NCI-H187 treated with DMSO at 0.1 percent for 48 hours (cell line): ENCODE results near the gene SLC16A8.

Source experiments
- DNase-seq: peaks from one replicate; lab custom pipeline; 2025; lab: John Stamatoyannopoulos, UW

The SLC16A8 gene

DNA sequence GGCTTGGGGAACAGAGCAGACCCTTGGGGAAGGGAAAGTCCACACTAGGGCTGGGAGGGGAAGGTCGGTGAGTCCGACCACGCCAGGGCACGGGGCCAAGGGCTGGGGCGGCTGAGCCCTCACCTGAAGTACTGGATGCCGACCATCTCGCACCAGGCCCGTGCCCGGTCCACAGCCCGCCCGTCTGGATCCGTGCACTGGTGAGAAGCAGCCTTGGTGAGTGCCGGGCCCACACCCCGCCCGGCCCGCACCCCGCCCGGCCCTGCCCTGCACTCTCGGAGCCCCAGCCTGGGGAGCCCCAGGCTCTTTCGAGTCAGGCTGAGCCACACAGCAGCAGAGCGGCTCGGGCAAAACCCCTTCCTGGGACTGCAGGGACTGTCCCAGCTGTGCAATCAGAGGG, 28.4 kb upstream of the SLC16A8 start:
- DNase-seq, result no peak

- no peak for DNase-seq
Measured at GRCh38 chr22:38111925-38112355, 28.0 kb upstream of the SLC16A8 start.

GRCh38 chr22:38110863-38111852, 27.2 kb upstream of the SLC16A8 start:
- no peak for DNase-seq

DNA sequence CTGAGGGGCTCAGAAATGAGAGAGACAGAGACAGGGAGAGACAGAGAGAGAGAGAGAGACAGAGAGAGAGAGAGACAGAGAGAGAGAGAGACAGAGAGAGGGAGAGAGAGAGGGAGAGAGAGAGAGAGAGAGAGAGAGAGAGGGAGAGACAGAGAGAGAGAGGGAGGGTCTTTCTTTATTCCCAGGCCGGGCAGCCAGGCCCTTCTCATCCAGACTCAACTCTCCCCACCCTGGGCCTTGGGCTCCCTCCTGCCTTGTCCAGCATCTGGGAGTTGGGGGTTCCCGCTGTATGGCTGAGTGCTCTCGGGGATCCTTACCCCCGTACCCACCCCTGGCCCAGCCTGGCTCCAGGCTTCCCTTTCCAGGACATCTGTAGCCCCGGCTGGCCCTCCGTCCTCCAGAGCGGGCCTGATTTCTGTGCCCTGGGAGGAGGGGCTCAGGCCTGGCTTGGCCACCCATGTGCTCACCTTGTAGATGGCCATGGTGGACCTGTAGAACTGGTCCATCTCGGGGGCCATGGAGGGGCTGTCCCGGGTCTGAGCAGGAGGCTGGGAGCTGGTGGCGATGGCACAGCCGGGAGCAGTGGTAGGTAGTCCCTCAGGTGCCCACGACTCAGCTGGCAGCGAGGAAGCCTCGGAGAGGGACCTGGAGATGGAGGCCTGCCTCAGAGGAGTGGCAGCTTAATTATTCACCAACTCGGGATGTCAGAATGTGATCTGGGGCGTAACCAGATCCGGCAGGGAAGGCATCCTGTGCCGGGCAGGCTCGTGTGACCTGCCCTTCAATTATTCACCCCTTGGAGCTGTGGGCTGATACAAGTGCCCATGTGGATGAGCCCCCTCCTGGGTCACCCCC, 26.3 kb upstream of the SLC16A8 start, which contains the start of gene BAIAP2L2:
TSS of gene BAIAP2L2 (minus strand) at position 677 of the 855 bp plus-strand sequence. CDS start at position 518, 159 bp downstream.
- no peak for DNase-seq

- DNase-seq, result no peak
Measured at GRCh38 chr22:38109371-38110001, 25.5 kb upstream of the SLC16A8 start.

DNA sequence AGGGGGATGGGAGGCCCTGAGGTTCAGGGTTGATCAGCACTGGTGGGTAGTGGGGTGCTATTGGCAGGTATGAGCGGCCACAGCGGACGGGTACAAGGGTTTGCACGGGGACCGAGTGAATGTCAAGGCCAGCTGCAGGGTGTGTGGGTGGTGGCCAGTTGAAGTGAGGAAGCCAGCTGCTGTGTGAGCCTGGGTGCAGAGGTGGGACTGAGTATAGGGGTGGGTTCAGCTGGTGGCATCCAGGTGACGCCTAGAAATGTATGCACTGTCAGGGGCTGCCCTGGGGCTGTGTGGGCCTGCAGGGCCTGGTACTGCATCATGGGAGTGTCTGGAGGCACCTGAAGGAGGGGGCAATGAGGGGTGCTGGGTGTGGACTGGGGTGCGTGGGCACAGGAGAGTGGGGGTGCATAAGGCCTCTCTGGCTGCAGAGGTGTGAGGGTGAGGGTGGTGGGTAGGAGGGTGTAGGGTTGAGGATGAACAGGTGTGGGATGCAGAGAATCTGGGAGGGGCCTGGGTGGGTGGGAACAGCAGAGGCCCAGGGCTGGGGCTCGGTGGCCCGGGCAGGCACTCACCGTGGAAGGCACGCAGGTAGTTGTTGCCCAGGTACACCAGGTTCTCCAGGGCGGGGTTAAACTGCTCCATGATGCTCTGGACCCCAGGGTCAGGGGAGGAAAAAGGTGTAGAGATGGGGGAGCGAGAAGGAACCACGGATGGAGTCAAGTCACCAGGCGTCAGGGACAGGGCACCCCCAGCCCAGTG, 24.8 kb upstream of the SLC16A8 start:
- DNase-seq, result no peak

DNA sequence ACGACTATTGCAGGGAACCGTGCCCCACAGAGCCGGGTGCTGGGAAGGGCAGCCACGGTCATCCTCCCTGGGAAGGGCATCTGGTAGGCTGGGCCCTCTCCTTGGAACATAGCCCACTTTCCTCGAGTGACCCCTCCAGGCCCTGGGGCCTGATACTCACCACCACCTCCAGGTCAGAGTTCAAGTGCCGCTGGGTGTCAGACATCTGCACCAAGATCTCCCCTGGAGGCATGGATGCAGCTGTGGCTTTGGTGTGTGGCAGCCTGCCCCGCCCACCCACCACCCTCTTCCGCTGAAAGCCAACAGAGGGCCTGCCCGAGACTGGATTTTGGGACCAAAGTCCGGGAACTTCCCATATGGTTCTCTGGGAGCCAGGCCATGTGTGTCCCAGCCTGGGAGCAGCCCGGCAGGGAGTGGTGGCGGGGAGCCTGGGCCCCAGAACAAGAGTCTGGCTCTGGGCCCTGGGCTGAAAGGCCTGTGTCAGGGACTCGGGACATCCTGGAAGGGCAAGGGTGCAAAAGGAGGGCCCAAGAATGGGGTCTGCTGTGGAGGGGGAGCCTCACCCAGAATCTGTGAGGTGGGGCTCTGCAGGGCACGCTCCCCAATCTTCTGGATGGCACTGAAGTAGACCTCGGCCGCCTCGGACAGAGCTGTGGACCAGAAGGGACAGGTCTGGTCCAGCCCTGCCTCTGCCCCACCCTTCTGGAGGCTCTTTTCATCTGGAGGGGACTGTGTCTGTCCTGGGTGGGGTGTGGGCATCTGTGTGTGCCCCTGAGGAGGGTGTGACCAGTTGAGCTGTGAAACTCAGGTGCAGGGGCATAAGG, 23.9 kb upstream of the SLC16A8 start:
- DNase-seq, result no peak

DNA sequence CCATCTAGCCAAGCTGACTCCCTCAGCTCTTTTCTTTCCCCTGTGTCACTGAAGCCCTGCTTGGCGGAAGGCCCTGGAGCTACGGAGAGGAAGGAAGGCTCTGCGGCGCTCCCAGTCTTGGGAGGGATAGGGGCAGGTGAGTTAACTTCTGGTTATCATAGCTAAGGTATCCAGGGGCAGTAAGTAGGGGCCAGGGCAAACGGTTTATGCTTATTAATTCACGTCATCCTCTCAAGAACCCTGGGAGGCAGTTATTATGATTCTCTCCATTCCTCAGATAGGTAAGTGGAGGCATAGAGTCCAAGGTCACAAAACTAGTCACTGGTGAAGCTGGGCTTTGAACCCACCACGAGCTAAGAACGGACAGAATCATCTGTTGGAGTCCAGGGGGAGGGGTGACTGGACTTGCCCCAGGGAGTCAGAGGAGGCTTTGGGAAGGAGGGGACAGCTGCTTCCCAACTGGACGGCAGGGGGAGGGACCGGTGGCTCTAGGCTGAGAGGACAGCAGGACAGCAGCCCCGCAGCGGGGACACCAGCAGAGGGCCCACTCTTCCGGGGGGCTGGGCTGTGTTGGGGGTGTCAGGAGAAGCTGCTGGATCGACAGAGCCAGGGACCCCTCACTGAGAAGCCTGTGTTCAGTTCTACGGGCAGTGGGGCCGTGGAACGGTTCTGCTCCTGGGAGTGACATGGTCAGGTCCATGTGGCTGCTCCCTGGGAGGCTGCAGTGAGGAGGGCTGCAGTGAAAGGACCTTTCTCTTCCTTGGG, 23.0 kb upstream of the SLC16A8 start:
- DNase-seq, result no peak

- DNase-seq, result no peak
Measured at GRCh38 chr22:38104084-38104483, 20.1 kb upstream of the SLC16A8 start.

DNA sequence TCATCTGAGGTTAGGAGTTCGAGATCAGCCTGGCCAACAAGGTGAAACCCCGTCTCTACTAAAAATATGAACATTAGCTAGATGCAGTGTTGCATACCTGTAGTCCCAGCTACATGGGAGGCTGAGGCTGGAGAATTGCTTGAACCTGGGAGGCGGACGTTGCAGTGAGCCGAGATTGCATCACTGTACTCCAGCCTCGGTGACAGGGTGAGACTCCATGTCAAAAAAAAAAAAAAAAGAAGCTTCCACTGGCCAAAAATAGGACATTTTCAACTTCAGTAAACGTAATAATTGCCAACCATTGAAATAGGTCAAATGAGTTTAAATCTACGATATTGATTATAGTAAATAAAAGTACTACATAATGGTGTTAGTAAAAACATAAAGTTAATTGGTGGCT, 19.7 kb upstream of the SLC16A8 start:
- no peak for DNase-seq

GRCh38 chr22:38098410-38099249, 14.6 kb upstream of the SLC16A8 start:
- no peak for DNase-seq

GRCh38 chr22:38097557-38098409, 13.8 kb upstream of the SLC16A8 start:
- no peak for DNase-seq

DNA sequence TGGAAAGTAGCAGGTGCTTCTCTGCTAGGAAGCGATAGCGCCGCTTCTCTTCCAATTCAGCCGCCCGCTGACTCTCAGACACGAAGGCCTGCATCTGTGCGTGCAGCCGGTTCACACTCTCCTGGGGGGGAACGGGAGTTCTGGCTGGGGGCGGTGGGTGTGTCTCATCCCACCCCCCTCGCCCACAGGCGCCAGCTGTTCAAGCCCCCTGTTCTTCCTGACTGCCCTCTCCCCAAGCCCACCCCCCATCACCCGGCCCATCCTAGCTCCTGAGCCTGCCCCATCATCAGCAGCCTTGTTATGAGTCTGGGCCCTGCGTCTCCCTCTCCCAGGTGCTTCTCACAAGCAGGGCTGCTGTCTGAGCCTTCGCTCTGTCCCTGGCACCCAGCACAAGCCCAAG, 13.1 kb upstream of the SLC16A8 start:
- DNase-seq, result no peak

- DNase-seq, result no peak
Measured at GRCh38 chr22:38089474-38089851, 5.5 kb upstream of the SLC16A8 start.

DNA sequence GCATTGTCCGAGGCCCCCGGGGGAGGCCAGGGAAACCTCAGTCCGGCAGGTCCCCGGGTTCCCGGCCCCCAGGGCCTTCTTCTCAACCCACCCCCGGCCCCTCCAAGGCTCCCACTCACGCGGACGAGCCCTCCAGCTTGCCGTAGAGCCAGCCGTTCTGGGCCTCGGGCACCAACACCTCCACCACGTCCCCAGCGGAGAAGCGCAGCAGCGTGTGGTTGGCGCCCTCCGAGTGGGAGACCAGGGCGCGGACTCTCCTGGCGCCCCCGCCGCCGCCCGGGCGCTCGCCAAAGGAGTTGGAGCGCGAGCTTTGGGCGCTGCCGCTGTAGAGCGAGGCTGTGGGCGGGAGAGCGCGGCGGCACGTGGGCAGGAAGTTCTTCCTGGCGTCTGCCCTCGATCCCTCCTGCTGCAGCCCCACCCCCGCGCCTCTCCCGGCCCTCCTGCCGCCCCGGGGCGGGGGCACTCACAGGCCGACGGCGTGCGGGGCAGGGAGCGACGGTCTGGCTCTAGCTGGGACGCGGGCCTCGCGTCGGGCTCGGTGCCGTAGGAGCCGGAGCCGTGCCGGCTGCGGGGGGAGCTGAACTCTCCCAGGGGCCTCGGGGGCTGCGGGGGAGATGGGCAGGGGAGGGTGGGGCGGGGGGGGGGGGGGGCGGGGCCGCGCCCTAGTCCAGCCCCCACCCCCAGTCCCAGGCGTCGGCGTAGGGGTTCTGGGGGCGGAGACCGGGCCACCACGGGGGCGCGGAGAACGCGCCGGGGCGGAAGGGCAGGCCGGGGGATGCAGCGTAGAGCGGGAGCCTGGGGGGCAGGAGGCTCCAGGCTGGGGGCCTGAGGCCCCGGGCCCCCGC, 4.9 kb upstream of the SLC16A8 start:
- no peak for DNase-seq

DNA sequence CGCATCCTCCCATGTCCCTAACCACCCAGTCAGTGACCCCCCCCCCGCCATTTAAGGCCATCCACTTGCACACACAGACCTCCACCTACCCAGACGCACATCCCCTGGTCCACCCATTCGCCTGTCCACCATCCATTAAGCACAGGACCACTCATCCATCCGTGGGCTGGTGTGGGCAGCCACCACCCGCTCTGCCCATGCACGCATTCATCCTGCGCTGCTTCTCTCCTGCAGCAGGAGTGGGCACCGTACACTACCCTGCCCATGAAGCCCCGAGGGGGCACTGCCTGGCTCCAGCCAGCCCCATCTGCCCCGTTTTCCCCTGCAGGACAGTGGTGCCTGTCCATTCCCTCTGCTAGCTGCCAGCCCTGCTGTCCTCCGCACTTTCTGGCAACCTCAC, 3.9 kb upstream of the SLC16A8 start:
- no peak for DNase-seq

DNA sequence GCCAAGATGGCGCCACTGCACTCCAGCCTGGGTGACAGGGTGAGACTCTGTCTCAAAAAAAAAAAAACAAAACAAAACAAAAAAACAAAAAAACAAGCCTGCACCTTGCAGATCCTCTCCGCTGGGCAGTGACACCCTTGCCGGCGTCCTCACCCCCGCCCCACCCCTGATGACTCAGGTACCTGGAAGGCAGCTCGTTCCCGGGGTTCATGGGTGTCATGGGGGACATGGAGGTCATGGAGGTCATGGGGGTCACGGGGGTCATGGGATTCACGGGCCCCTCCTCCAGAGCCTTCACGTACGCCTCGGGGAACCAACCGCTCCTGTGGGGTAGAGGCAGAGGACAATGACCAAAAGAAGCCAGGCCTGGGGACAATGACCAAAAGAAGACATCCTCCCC, 3.0 kb upstream of the SLC16A8 start:
- no peak for DNase-seq
